Stomach (tissue), 4 donors: Measurements from ENCODE around the gene SPEM2.

Source experiments
- EP300 ChIP-seq: sonication (generic); formaldehyde crosslinking; IDR thresholded peaks from one replicate; pipeline ENCODE4 v1.6.1; 2017; ENCODE audit warnings: antibody characterized with exemption
- POLR2A ChIP-seq, 4 donors: fragments of 450-650 bp; IDR thresholded peaks; one replicate each; pipeline ENCODE4 v1.6.1; 2016; ENCODE audit warnings: antibody characterized with exemption in 4 of 4, control low read depth in 2 of 4, mild to moderate bottlenecking in 1 of 4, moderate library complexity in 1 of 4
- POLR2AphosphoS5 ChIP-seq, 3 donors: sonication (generic); formaldehyde crosslinking; IDR thresholded peaks; one replicate each; pipeline ENCODE4 v1.6.1; 2016; ENCODE audit warnings: antibody characterized with exemption in 3 of 3
- TF ChIP-seq, protein P1 (sequence below), 7 experiments: fragments of 450-650 bp in 4 of 7; fragments of 200-600 bp in 3 of 7; sonication (generic) in 3 of 7; IDR thresholded peaks; one replicate each; pipeline ENCODE4 v1.5.1; 2016 to 2019; ENCODE audit warnings: antibody characterized with exemption in 7 of 7, control low read depth in 2 of 7, mild to moderate bottlenecking in 1 of 7

GRCh38 chr17:7466318-7466638, 40.9 kb downstream of the SPEM2 start:
- TF ChIP-seq, protein P1, sequence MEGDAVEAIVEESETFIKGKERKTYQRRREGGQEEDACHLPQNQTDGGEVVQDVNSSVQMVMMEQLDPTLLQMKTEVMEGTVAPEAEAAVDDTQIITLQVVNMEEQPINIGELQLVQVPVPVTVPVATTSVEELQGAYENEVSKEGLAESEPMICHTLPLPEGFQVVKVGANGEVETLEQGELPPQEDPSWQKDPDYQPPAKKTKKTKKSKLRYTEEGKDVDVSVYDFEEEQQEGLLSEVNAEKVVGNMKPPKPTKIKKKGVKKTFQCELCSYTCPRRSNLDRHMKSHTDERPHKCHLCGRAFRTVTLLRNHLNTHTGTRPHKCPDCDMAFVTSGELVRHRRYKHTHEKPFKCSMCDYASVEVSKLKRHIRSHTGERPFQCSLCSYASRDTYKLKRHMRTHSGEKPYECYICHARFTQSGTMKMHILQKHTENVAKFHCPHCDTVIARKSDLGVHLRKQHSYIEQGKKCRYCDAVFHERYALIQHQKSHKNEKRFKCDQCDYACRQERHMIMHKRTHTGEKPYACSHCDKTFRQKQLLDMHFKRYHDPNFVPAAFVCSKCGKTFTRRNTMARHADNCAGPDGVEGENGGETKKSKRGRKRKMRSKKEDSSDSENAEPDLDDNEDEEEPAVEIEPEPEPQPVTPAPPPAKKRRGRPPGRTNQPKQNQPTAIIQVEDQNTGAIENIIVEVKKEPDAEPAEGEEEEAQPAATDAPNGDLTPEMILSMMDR (IDR thresholded peaks at IDR 0.05), result no peak
- no peak for TF ChIP-seq EP300
- TF ChIP-seq POLR2AphosphoS5 (IDR thresholded peaks at IDR 0.05), result no peak
- TF ChIP-seq POLR2A (IDR thresholded peaks at IDR 0.05), result no peak
